Thyroid gland (tissue), 4 donors: ENCODE data around the gene VOPP1.

Source experiments
- POLR2A ChIP-seq, 2 donors: fragments of 450-650 bp; IDR thresholded peaks; one replicate each; pipeline ENCODE4 v1.6.1; 2017; ENCODE audit warnings: antibody characterized with exemption in 2 of 2, mild to moderate bottlenecking in 2 of 2, moderate library complexity in 1 of 2
- TF ChIP-seq, protein P1 (sequence below), 6 experiments: fragments of 200-600 bp in 3 of 6; fragments of 450-650 bp in 3 of 6; sonication (generic) in 3 of 6; IDR thresholded peaks; one replicate each; pipeline ENCODE4 v1.5.1; 2016 to 2019; ENCODE audit warnings: antibody characterized with exemption in 6 of 6, mild to moderate bottlenecking in 2 of 6, inconsistent platforms in 1 of 6, moderate library complexity in 1 of 6

DNA sequence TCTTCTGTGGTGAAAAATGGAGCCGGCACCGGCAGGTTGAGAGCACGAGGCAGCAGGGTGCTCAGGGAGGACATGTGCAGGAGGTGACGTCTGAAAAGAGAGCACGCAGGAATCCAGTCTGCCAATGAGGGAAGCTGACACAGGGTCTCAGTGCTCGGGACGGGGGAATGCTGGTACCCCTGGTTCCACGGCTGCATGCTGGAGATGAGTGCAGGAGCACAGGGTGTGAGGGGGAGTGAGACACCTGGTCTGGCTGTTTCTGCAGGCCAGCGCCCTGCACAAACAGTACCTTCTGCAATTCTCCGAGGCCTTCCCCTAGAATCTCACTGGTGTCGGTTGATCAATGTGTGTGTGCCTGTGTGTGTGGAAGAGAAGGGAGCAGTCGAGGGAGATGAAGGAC is 72.7 kb downstream of the VOPP1 start:
- TF ChIP-seq, protein P1, sequence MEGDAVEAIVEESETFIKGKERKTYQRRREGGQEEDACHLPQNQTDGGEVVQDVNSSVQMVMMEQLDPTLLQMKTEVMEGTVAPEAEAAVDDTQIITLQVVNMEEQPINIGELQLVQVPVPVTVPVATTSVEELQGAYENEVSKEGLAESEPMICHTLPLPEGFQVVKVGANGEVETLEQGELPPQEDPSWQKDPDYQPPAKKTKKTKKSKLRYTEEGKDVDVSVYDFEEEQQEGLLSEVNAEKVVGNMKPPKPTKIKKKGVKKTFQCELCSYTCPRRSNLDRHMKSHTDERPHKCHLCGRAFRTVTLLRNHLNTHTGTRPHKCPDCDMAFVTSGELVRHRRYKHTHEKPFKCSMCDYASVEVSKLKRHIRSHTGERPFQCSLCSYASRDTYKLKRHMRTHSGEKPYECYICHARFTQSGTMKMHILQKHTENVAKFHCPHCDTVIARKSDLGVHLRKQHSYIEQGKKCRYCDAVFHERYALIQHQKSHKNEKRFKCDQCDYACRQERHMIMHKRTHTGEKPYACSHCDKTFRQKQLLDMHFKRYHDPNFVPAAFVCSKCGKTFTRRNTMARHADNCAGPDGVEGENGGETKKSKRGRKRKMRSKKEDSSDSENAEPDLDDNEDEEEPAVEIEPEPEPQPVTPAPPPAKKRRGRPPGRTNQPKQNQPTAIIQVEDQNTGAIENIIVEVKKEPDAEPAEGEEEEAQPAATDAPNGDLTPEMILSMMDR (IDR thresholded peaks at IDR 0.05) = no peak
- TF ChIP-seq POLR2A (IDR thresholded peaks at IDR 0.05) = no peak
